ENCODE measurements around the gene GRN. TPM values are rescaled to one million over a fixed set of nuclear protein-coding genes. Genes with fewer than 3 reads are reported as not detected.

GRN gene
- total and polyA plus RNA-seq, 2 donors (not counting 3 experiments of a cell fraction or from before 2014, with no cell fraction given): 343 to 1,034 TPM

GRCh38 chr17:44322236-44322895 is 22.7 kb upstream of the GRN start:
- Histone ChIP-seq H3K4me2 (ENCODE audit: insufficient read depth, low read length) (no peak overlapping the region), H3K27me3 (ENCODE audit: control insufficient read depth in 2 of 2, insufficient read depth in 2 of 2, low read length in 2 of 2) (peaks cover 0 to 1% of the 10 kb centered on the region in 2 experiments), H3K27ac (ENCODE audit: insufficient read depth, low read depth, low read length) (no peak overlapping the region), H4K20me1 (replicated peaks; ENCODE audit: control insufficient read depth, extremely low read depth, insufficient read depth, low read length) (no peaks in the 10 kb centered on the region), H3K36me3 (ENCODE audit: control insufficient read depth in 2 of 2, extremely low read depth in 1 of 2, insufficient read depth in 2 of 2, low read length in 2 of 2) (peaks cover 3 to 26% of the 10 kb centered on the region in 2 experiments), H3K9me3 (replicated peaks; ENCODE audit: control insufficient read depth, insufficient read depth, low read length) (no peaks in the 10 kb centered on the region), H3K4me1 (ENCODE audit: control insufficient read depth, extremely low read depth, insufficient read depth, low read length) (peaks cover 9% of the 10 kb centered on the region), H3K9ac (replicated peaks; ENCODE audit: extremely low read depth, insufficient read depth, low read length) (no peak overlapping the region), H3K4me3 (replicated peaks in 1 of 3; ENCODE audit: insufficient read depth in 1 of 3, low read depth in 1 of 3, low read length in 3 of 3) (no peak overlapping the region), H2AFZ (ENCODE audit: low read depth, low read length) (no peak overlapping the region), H3K79me2 (ENCODE audit: control insufficient read depth, insufficient read depth, low read length) (peaks cover 7% of the 10 kb centered on the region), H3K9me1 (replicated peaks; ENCODE audit: control insufficient read depth, extremely low read depth, insufficient read depth, low read length) (no peaks in the 10 kb centered on the region)
- no TSS peak for BruUV-seq (replicated peaks)
- dilution Hi-C loops (cut with MboI; ENCODE audit: extremely low pct_ligation_motif_present, low sequenced_read_pairs): no loop called here
- CTCF ChIA-PET: interaction anchor here (6.3 kb wide), 1 partner anchor 112 kb away, joined by 27 read pairs; no protein-coding TSS in a partner anchor
- intact Hi-C loops (cut with micrococcal nuclease): no loop called here
- no peak for DNase-seq (ENCODE audit: low read depth, low spot score)
- POLR2A ChIA-PET: interaction anchor here (0.6 kb wide), 1 partner anchor 322 kb away, joined by 4 read pairs; no protein-coding TSS in a partner anchor
- TF ChIP-seq MAX (IDR thresholded peaks at IDR 0.05; ENCODE audit: insufficient read depth, insufficient read length) (no peak), MYC (IDR thresholded peaks at IDR 0.05; ENCODE audit: low read depth, low read length) (no peak)
- no peak for FAIRE-seq

- Histone ChIP-seq H3K9me1 (replicated peaks; ENCODE audit: control insufficient read depth, extremely low read depth, insufficient read depth, low read length) (no peaks in the 10 kb centered on the region), H3K79me2 (ENCODE audit: control insufficient read depth, insufficient read depth, low read length) (peaks cover 7% of the 10 kb centered on the region), H3K9me3 (replicated peaks; ENCODE audit: control insufficient read depth, insufficient read depth, low read length) (no peaks in the 10 kb centered on the region), H3K36me3 (ENCODE audit: control insufficient read depth in 2 of 2, extremely low read depth in 1 of 2, insufficient read depth in 2 of 2, low read length in 2 of 2) (peaks cover 3 to 26% of the 10 kb centered on the region in 2 experiments), H3K9ac (replicated peaks; ENCODE audit: extremely low read depth, insufficient read depth, low read length) (peak overlapping the region; percentile 74), H4K20me1 (replicated peaks; ENCODE audit: control insufficient read depth, extremely low read depth, insufficient read depth, low read length) (no peaks in the 10 kb centered on the region), H3K4me3 (replicated peaks in 1 of 3; ENCODE audit: insufficient read depth in 1 of 3, low read depth in 1 of 3, low read length in 3 of 3) (peak overlapping the region; percentile 13 to 79 (median 52)), H3K4me1 (ENCODE audit: control insufficient read depth, extremely low read depth, insufficient read depth, low read length) (peaks cover 9% of the 10 kb centered on the region), H3K4me2 (ENCODE audit: insufficient read depth, low read length) (peak overlapping the region; percentile 49), H3K27ac (ENCODE audit: insufficient read depth, low read depth, low read length) (no peak overlapping the region), H3K27me3 (ENCODE audit: control insufficient read depth in 2 of 2, insufficient read depth in 2 of 2, low read length in 2 of 2) (no peaks in the 10 kb centered on the region), H2AFZ (ENCODE audit: low read depth, low read length) (no peak overlapping the region)
- FAIRE-seq: peak; percentile 24
- BruUV-seq (replicated peaks): no TSS peak
- ChIA-PET POLR2A (interaction anchor here (0.6 kb wide), 1 partner anchor 15 kb away, joined by 6 read pairs; the partner anchor contains the start of gene RUNDC3A), CTCF (interaction anchor here (3.1 to 4.9 kb wide), 2 partner anchors 104 to 113 kb away, joined by 33 to 68 read pairs; partner anchors contain the start of gene UBTF)
- TF ChIP-seq FOS (IDR thresholded peaks at IDR 0.05; ENCODE audit: borderline replicate concordance, insufficient read depth, low read length): no peak
- dilution Hi-C loops (cut with MboI; ENCODE audit: extremely low pct_ligation_motif_present, low sequenced_read_pairs) (no loop called here), intact Hi-C loops (cut with micrococcal nuclease) (loop anchor here (1.0 to 2.0 kb wide), 4 partner anchors 45 to 113 kb away; no protein-coding TSS in a partner anchor)
- no peak for DNase-seq (ENCODE audit: low read depth, low spot score)
Observed at GRCh38 chr17:44323359-44324091, 21.6 kb upstream of the GRN start.

Measured in endothelial cell of umbilical vein (primary cell).